ENCODE data around the gene PRKCE. TPM values are rescaled to one million over a fixed set of nuclear protein-coding genes. Genes with fewer than 3 reads are reported as not detected.

The PRKCE gene
- total and polyA plus RNA-seq, 2 donors (not counting 3 experiments of a cell fraction or from before 2014, with no cell fraction given): 27.9 to 33.9 TPM

DNA sequence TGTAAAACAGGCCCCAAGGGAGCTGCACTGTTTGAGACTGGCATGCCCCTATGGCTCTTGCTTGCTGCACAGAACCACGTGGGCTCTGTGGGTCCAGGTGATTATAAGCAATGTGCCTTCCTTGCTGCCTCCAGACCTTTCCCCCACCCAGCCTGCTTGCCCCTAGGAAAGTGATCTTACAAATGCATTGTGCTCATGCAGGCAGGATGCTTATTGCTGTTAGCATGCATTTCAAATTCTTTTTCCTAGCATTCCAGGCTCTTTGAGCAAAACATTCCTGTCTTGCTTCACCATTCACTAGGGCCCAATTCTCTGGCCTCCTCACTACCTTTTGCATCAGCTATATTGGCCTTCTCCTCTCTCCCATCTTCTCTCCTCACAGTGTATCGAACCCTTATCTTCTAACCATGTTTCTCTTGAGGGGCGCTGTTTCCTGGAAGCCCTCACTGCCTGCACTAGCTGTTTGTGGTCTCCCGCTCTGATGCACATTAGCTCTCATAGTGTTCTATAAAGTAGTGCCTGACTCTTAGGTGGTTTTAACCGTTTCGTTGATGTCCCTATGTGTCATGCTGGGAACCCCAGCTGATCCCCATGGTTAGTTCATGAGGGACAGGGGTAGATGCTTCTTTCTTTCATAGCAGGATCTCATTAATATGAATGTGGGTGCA is 492.8 kb downstream of the PRKCE start:
- no peak overlapping the region for H2AFZ ChIP-seq (ENCODE audit: low read depth, low read length)
- POLR2A ChIA-PET: no interaction called here
- no peak overlapping the region for H3K27ac ChIP-seq (ENCODE audit: insufficient read depth, low read depth, low read length)
- no peaks in the 10 kb centered on the region for H3K79me2 ChIP-seq (ENCODE audit: control insufficient read depth, insufficient read depth, low read length)
- no peaks in the 10 kb centered on the region for H4K20me1 ChIP-seq (replicated peaks; ENCODE audit: control insufficient read depth, extremely low read depth, insufficient read depth, low read length)
- no peaks in the 10 kb centered on the region for H3K27me3 ChIP-seq (ENCODE audit: control insufficient read depth in 2 of 2, insufficient read depth in 2 of 2, low read length in 2 of 2)
- intact Hi-C loops (cut with micrococcal nuclease) (no loop called here), dilution Hi-C loops (cut with MboI; ENCODE audit: extremely low pct_ligation_motif_present, low sequenced_read_pairs) (no loop called here)
- no peaks in the 10 kb centered on the region for H3K9me1 ChIP-seq (replicated peaks; ENCODE audit: control insufficient read depth, extremely low read depth, insufficient read depth, low read length)
- no peak for DNase-seq (ENCODE audit: low read depth, low spot score)
- H3K36me3 ChIP-seq (ENCODE audit: control insufficient read depth in 2 of 2, extremely low read depth in 1 of 2, insufficient read depth in 2 of 2, low read length in 2 of 2): peaks cover 3 to 9% of the 10 kb centered on the region in 2 experiments
- no TSS peak for BruUV-seq (replicated peaks)
- H3K4me1 ChIP-seq (ENCODE audit: control insufficient read depth, extremely low read depth, insufficient read depth, low read length): peaks cover 13% of the 10 kb centered on the region
- CTCF ChIA-PET: interaction anchor here (0.6 to 1.6 kb wide), 2 partner anchors 81 to 115 kb away, joined by 3 read pairs; no protein-coding TSS in a partner anchor
- H3K4me2 ChIP-seq (ENCODE audit: insufficient read depth, low read length): no peak overlapping the region
- TF ChIP-seq POLR2A (IDR thresholded peaks at IDR 0.05; ENCODE audit: low read depth, low read length) (no peak), MYC (IDR thresholded peaks at IDR 0.05; ENCODE audit: low read depth, low read length) (no peak)
- TF ChIP-seq, protein P1, sequence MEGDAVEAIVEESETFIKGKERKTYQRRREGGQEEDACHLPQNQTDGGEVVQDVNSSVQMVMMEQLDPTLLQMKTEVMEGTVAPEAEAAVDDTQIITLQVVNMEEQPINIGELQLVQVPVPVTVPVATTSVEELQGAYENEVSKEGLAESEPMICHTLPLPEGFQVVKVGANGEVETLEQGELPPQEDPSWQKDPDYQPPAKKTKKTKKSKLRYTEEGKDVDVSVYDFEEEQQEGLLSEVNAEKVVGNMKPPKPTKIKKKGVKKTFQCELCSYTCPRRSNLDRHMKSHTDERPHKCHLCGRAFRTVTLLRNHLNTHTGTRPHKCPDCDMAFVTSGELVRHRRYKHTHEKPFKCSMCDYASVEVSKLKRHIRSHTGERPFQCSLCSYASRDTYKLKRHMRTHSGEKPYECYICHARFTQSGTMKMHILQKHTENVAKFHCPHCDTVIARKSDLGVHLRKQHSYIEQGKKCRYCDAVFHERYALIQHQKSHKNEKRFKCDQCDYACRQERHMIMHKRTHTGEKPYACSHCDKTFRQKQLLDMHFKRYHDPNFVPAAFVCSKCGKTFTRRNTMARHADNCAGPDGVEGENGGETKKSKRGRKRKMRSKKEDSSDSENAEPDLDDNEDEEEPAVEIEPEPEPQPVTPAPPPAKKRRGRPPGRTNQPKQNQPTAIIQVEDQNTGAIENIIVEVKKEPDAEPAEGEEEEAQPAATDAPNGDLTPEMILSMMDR (IDR thresholded peaks at IDR 0.05; ENCODE audit: extremely low read depth in 1 of 2, insufficient read depth in 1 of 2, low read depth in 1 of 2, low read length in 2 of 2): no peak
- no peak overlapping the region for H3K9ac ChIP-seq (replicated peaks; ENCODE audit: extremely low read depth, insufficient read depth, low read length)
- no peak for FAIRE-seq
- H3K4me3 ChIP-seq (replicated peaks in 1 of 3; ENCODE audit: insufficient read depth in 1 of 3, low read depth in 1 of 3, low read length in 3 of 3): no peak overlapping the region
- H3K9me3 ChIP-seq (replicated peaks; ENCODE audit: control insufficient read depth, insufficient read depth, low read length): no peaks in the 10 kb centered on the region

DNA sequence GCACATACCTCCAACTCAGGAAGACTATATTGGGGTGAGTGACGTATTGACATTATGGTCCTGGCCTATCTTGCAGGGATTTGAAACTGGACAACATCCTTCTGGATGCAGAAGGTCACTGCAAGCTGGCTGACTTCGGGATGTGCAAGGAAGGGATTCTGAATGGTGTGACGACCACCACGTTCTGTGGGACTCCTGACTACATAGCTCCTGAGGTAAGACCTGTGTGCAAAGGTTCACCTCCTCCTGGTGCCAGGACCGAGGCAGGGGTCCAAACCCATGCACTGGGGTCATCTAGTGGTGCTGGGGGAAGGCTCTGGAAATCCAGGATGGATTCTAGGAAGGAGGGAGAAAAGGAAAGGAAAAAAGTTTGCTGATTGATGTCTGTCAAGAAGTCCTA is 493.5 kb downstream of the PRKCE start:
- no TSS peak for BruUV-seq (replicated peaks)
- H3K9me1 ChIP-seq (replicated peaks; ENCODE audit: control insufficient read depth, extremely low read depth, insufficient read depth, low read length): no peaks in the 10 kb centered on the region
- peaks cover 13% of the 10 kb centered on the region for H3K4me1 ChIP-seq (ENCODE audit: control insufficient read depth, extremely low read depth, insufficient read depth, low read length)
- no peak overlapping the region for H3K27ac ChIP-seq (ENCODE audit: insufficient read depth, low read depth, low read length)
- H3K9me3 ChIP-seq (replicated peaks; ENCODE audit: control insufficient read depth, insufficient read depth, low read length): no peaks in the 10 kb centered on the region
- H3K4me2 ChIP-seq (ENCODE audit: insufficient read depth, low read length): no peak overlapping the region
- H3K27me3 ChIP-seq (ENCODE audit: control insufficient read depth in 2 of 2, insufficient read depth in 2 of 2, low read length in 2 of 2): no peaks in the 10 kb centered on the region
- H3K9ac ChIP-seq (replicated peaks; ENCODE audit: extremely low read depth, insufficient read depth, low read length): no peak overlapping the region
- no peak for DNase-seq (ENCODE audit: low read depth, low spot score)
- dilution Hi-C loops (cut with MboI; ENCODE audit: extremely low pct_ligation_motif_present, low sequenced_read_pairs): no loop called here
- FAIRE-seq: no peak
- TF ChIP-seq EZH2 (IDR thresholded peaks at IDR 0.05; ENCODE audit: borderline replicate concordance, low read depth, low read length, severe bottlenecking) (no peak), GATA2 (IDR thresholded peaks at IDR 0.05; ENCODE audit: insufficient read depth, insufficient read length, low read depth, low read length) (no peak), MYC (IDR thresholded peaks at IDR 0.05; ENCODE audit: low read depth, low read length) (no peak), POLR2A (IDR thresholded peaks at IDR 0.05; ENCODE audit: low read depth, low read length) (no peak), POLR2AphosphoS5 (IDR thresholded peaks at IDR 0.05; ENCODE audit: insufficient read depth, low read depth, low read length) (no peak), JUN (IDR thresholded peaks at IDR 0.05; ENCODE audit: borderline replicate concordance, insufficient read depth, insufficient read length, low read depth) (no peak), FOS (IDR thresholded peaks at IDR 0.05; ENCODE audit: borderline replicate concordance, insufficient read depth, low read length) (no peak)
- TF ChIP-seq, protein P2, sequence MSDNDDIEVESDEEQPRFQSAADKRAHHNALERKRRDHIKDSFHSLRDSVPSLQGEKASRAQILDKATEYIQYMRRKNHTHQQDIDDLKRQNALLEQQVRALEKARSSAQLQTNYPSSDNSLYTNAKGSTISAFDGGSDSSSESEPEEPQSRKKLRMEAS (IDR thresholded peaks at IDR 0.05; ENCODE audit: insufficient read depth, insufficient read length): no peak
- TF ChIP-seq, protein P1 (IDR thresholded peaks at IDR 0.05; ENCODE audit: extremely low read depth in 1 of 2, insufficient read depth in 1 of 2, low read depth in 1 of 2, low read length in 2 of 2): no peak
- no peaks in the 10 kb centered on the region for H3K79me2 ChIP-seq (ENCODE audit: control insufficient read depth, insufficient read depth, low read length)
- no peak overlapping the region for H2AFZ ChIP-seq (ENCODE audit: low read depth, low read length)
- CTCF ChIA-PET: no interaction called here
- peaks cover 3 to 9% of the 10 kb centered on the region in 2 experiments for H3K36me3 ChIP-seq (ENCODE audit: control insufficient read depth in 2 of 2, extremely low read depth in 1 of 2, insufficient read depth in 2 of 2, low read length in 2 of 2)
- intact Hi-C loops (cut with micrococcal nuclease): no loop called here
- no peak overlapping the region for H3K4me3 ChIP-seq (replicated peaks in 1 of 3; ENCODE audit: insufficient read depth in 1 of 3, low read depth in 1 of 3, low read length in 3 of 3)
- no peaks in the 10 kb centered on the region for H4K20me1 ChIP-seq (replicated peaks; ENCODE audit: control insufficient read depth, extremely low read depth, insufficient read depth, low read length)
- POLR2A ChIA-PET: no interaction called here
